GM13976 (cell line): ENCODE measurements around the gene CDC23.

Experiments used
- DNase-seq: peaks from one replicate; pipeline ENCODE4 v3.0.0; 2012; ENCODE audit warnings: low spot score
- CTCF ChIP-seq: IDR thresholded peaks from 2 replicates; pipeline ENCODE4 v1.5.1; 2012; ENCODE audit warnings: borderline replicate concordance, mild to moderate bottlenecking; ENCODE audit not compliant: insufficient read depth; ENCODE audit errors: extremely low read depth, missing control alignments, control extremely low read depth
- in situ Hi-C: fragments of 300-500 bp; cut with MboI; formaldehyde crosslinking; loops from one replicate; pipeline ENCODE4 v1.12.0; 2022; ENCODE audit warnings: low sequenced_read_pairs, mixed read lengths, inconsistent platforms; ENCODE audit not compliant: unreplicated experiment

The CDC23 gene

GRCh38 chr5:138233280-138233679 is 20.2 kb upstream of the CDC23 start:
- in situ Hi-C loops: no loop called here
- DNase-seq: no peak
- TF ChIP-seq CTCF: no peak

GRCh38 chr5:138230981-138231589 is 18.0 kb upstream of the CDC23 start:
- no peak for DNase-seq
- in situ Hi-C loops: no loop called here
- no peak for TF ChIP-seq CTCF

GRCh38 chr5:138230261-138230660 is 17.1 kb upstream of the CDC23 start:
- no peak for TF ChIP-seq CTCF
- in situ Hi-C loops: no loop called here
- no peak for DNase-seq

DNA sequence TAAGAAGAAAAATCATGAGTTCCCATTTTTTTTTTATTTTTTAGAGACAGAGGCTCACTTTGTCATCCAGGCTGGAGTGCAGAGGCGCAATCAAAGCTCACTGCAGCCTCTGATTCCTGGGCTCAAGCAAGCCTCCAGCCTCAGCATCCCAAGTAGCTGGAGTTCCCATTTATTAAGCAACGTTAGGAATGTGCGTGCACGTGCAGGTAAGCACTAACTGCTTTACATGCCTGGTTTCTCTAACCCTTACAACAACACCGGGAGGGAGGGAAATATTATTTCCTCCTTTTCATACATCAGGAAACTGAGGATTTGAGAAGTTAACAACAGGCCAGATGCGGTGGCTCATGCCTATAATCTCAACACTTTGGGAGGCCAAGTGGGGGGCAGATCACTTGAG is 16.3 kb upstream of the CDC23 start:
- no peak for DNase-seq
- in situ Hi-C loops: no loop called here
- TF ChIP-seq CTCF: no peak

DNA sequence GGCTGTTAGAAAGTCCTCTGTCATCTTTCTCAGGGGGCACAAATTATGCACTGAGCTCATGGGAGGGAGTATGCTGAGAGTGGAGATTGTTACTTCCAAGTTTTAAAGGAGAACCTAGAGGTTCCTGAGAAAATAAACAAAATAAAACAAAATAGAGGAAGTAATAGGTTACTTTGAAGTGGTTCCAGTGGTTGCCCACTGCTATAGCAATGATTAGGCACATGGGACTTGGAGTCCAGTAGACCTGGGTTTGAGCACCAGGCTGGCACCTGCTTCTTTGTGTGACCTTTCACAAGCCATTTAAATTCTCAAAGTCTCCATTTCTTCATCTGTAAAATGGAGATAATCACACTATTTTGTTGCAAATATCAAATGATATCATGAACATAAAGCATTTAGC is 13.8 kb upstream of the CDC23 start:
- DNase-seq: no peak
- TF ChIP-seq CTCF: no peak
- in situ Hi-C loops: no loop called here

DNA sequence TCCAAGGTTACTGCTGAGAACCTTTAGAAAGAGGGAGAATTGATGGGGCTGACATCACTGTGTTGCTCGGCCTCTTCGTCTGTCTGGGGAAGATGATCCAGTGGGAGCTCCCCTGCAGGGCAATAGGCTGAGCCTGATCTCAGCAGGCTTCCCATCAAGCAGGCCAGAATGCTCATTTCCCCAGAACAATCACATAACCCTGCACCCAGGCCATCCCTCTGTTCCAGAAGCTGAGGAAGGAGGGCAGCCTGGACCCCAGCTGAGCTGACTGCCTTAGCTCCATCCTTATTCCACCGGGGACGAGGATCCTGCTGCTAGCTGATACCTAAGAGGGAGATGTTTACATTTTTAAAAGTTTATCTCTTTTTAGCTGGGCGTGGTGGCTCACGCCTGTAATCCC is 11.6 kb upstream of the CDC23 start:
- no peak for DNase-seq
- in situ Hi-C loops: no loop called here
- TF ChIP-seq CTCF: no peak

- DNase-seq: no peak
- in situ Hi-C loops: no loop called here
- TF ChIP-seq CTCF: no peak
These were observed 10.4 kb upstream of the CDC23 start for GRCh38 chr5:138223532-138223931.
